K562 (cell line): Measurements from ENCODE around the gene DMBT1.

Source experiments
- CEBPZ ChIP-seq: fragments of 150-350 bp; IDR thresholded peaks from 2 replicates; pipeline ENCODE4 v1.6.1; 2014; ENCODE audit warnings: low read depth, mild to moderate bottlenecking, low read length, borderline replicate concordance
- RERE ChIP-seq: sonication (generic); formaldehyde crosslinking; IDR thresholded peaks from 2 replicates; pipeline ENCODE4 v1.8.0; 2023; ENCODE audit warnings: missing genetic modification reagents, mild to moderate bottlenecking, borderline replicate concordance
- SAP30 ChIP-seq: fragments of 200-600 bp; sonication (generic); IDR thresholded peaks from 2 replicates; pipeline ENCODE4 v1.6.1; 2012; ENCODE audit warnings: borderline replicate concordance, low read depth, mild to moderate bottlenecking, moderate library complexity, low read length, control low read depth, inconsistent platforms; ENCODE audit not compliant: insufficient read depth, poor library complexity, severe bottlenecking
- TCF7 ChIP-seq: sonication (generic); IDR thresholded peaks from 2 replicates; pipeline ENCODE4 v1.6.1; 2016; ENCODE audit warnings: antibody characterized with exemption, borderline replicate concordance
- ZBTB34 ChIP-seq: fragments of 250-450 bp; sonication (Bioruptor Pico); IDR thresholded peaks from 2 replicates; pipeline ENCODE4 v1.8.0; 2021; ENCODE audit warnings: mild to moderate bottlenecking, moderate library complexity
- ZBTB7A ChIP-seq: IDR thresholded peaks from 2 replicates; pipeline ENCODE4 v1.6.1; 2011; ENCODE audit warnings: low read depth, mild to moderate bottlenecking, low read length, moderate library complexity, borderline replicate concordance; ENCODE audit not compliant: control insufficient read depth
- ZNF592 ChIP-seq: fragments of 450-650 bp; IDR thresholded peaks from 2 replicates; pipeline ENCODE4 v1.6.1; 2017; ENCODE audit warnings: antibody characterized with exemption, mild to moderate bottlenecking

GRCh38 chr10:122664501-122664900 lies 103.9 kb downstream of the DMBT1 start:
- TF ChIP-seq ZBTB34 (CRISPR knock-in tag): no peak
- TF ChIP-seq RERE: no peak
- TF ChIP-seq SAP30: no peak
- TF ChIP-seq ZNF592: no peak
- no peak for TF ChIP-seq TCF7
- TF ChIP-seq CEBPZ: no peak
- no peak for TF ChIP-seq ZBTB7A
